SK-N-SH (cell line): ENCODE data around the gene CNTNAP5. TPM values are rescaled to one million over a fixed set of nuclear protein-coding genes. Genes with fewer than 3 reads are reported as not detected.

Experiments used
- CTCF ChIA-PET: fragments of 300-600, 350-600 bp; formaldehyde crosslinking; extraction: SDS; loops from one replicate; lab custom pipeline; 2021; lab: Yijun Ruan, JAX
- POLR2A ChIA-PET: fragments of 350-600 bp; sonication (Branson Sonifier 250); formaldehyde crosslinking; extraction: SDS; loops from one replicate; lab custom pipeline; 2020; ENCODE audit warnings: antibody characterized with exemption, inconsistent platforms; lab: Yijun Ruan, JAX
- DNase-seq: peaks from one replicate; pipeline ENCODE4 v3.0.0; 2012
- H2AFZ ChIP-seq: fragments of 200-600 bp; sonication (generic); 2 replicates; pipeline ENCODE4 v1.8.1; 2016; ENCODE audit warnings: antibody characterized with exemption, mild to moderate bottlenecking, low read depth
- H3F3A ChIP-seq: fragments of 200-600 bp; sonication (generic); replicated peaks from 2 replicates; pipeline ENCODE3; 2016; ENCODE audit warnings: antibody characterized with exemption, mild to moderate bottlenecking; ENCODE audit not compliant: insufficient read depth
- H3K27ac ChIP-seq, 2 experiments: fragments of 200-500 bp in 1 of 2; fragments of 200-600 bp in 1 of 2; sonication (Bioruptor generic) in 1 of 2; sonication (generic), shearing (Covaris generic) in 1 of 2; 2 replicates each; pipeline versions ENCODE4 v1.5.1 to v1.6.1; 2014 to 2016; ENCODE audit warnings: low read depth in 2 of 2, inconsistent platforms in 1 of 2, low read length in 1 of 2, mild to moderate bottlenecking in 1 of 2, mixed read lengths in 1 of 2
- H3K27me3 ChIP-seq: fragments of 200-600 bp; sonication (generic), shearing (Covaris generic); 2 replicates; pipeline ENCODE4 v1.6.1; 2016; ENCODE audit warnings: mixed run types; ENCODE audit not compliant: insufficient read depth
- H3K36me3 ChIP-seq, 2 experiments: fragments of 200-500 bp in 1 of 2; fragments of 200-600 bp in 1 of 2; sonication (Bioruptor generic) in 1 of 2; sonication (generic) in 1 of 2; replicated peaks in 1 of 2; 2 replicates each; pipeline versions ENCODE3 to v1.5.1; 2014 to 2016; ENCODE audit warnings: low read length in 1 of 2, mild to moderate bottlenecking in 1 of 2; ENCODE audit not compliant: insufficient read depth in 2 of 2, control insufficient read depth in 1 of 2
- H3K4me1 ChIP-seq, 2 experiments: fragments of 200-500 bp in 1 of 2; fragments of 200-600 bp in 1 of 2; sonication (Bioruptor generic) in 1 of 2; sonication (generic), shearing (Covaris generic) in 1 of 2; 2 replicates each; pipeline versions ENCODE4 v1.5.1 to v1.6.1; 2014 to 2016; ENCODE audit warnings: low read depth in 1 of 2, low read length in 1 of 2, mixed run types in 1 of 2; ENCODE audit not compliant: insufficient read depth in 2 of 2, control insufficient read depth in 1 of 2
- H3K4me2 ChIP-seq: fragments of 200-600 bp; sonication (generic), shearing (Covaris generic); 2 replicates; pipeline ENCODE4 v1.6.1; 2017; ENCODE audit warnings: mixed run types
- H3K4me3 ChIP-seq, 2 experiments: fragments of 200-500 bp in 1 of 2; fragments of 200-600 bp in 1 of 2; sonication (Bioruptor generic) in 1 of 2; sonication (generic), shearing (Covaris generic) in 1 of 2; 2 replicates each; pipeline versions ENCODE4 v1.5.1 to v1.8.1; 2014 to 2016; ENCODE audit warnings: low read depth in 2 of 2, inconsistent platforms in 1 of 2, low read length in 1 of 2, mild to moderate bottlenecking in 1 of 2, mixed read lengths in 1 of 2, moderate library complexity in 1 of 2
- H3K79me2 ChIP-seq: fragments of 200-600 bp; sonication (generic); 2 replicates; pipeline ENCODE4 v1.8.1; 2017; ENCODE audit warnings: mild to moderate bottlenecking; ENCODE audit not compliant: insufficient read depth
- H3K9ac ChIP-seq: fragments of 200-600 bp; sonication (generic); 2 replicates; pipeline ENCODE4 v1.6.1; 2017; ENCODE audit warnings: mixed run types
- H3K9me2 ChIP-seq: fragments of 200-600 bp; sonication (generic); 2 replicates; pipeline ENCODE4 v1.6.1; 2017; ENCODE audit warnings: mixed run types
- H3K9me3 ChIP-seq: fragments of 200-600 bp; sonication (generic); 2 replicates; pipeline ENCODE4 v1.6.1; 2017; ENCODE audit warnings: mixed run types, mild to moderate bottlenecking, moderate library complexity
- H4K20me1 ChIP-seq: fragments of 200-600 bp; sonication (generic); 2 replicates; pipeline ENCODE4 v1.6.1; 2017; ENCODE audit warnings: mild to moderate bottlenecking, mixed run types; ENCODE audit not compliant: insufficient read depth
- CTCF ChIP-seq: fragments of 200-600 bp; sonication (generic); IDR thresholded peaks from 2 replicates; pipeline ENCODE4 v1.6.1; 2017; ENCODE audit warnings: antibody characterized with exemption, mild to moderate bottlenecking, moderate library complexity
- EZH2phosphoT487 ChIP-seq: fragments of 200-600 bp; sonication (generic); IDR thresholded peaks from 2 replicates; pipeline ENCODE4 v1.6.1; 2017; ENCODE audit warnings: low read depth, mixed run types, mild to moderate bottlenecking, antibody characterized with exemption, moderate library complexity, borderline replicate concordance
- FOXJ3 ChIP-seq: sonication (generic); formaldehyde crosslinking; IDR thresholded peaks from 2 replicates; pipeline ENCODE4 v1.5.1; 2020; ENCODE audit warnings: mild to moderate bottlenecking, missing genetic modification reagents
- GATA2 ChIP-seq: sonication (generic); formaldehyde crosslinking; IDR thresholded peaks from 2 replicates; pipeline ENCODE4 v1.5.0; 2020; ENCODE audit warnings: mild to moderate bottlenecking, missing genetic modification reagents
- MAX ChIP-seq: IDR thresholded peaks from 2 replicates; pipeline ENCODE4 v1.4.0; 2012; ENCODE audit warnings: low read depth
- POLR2AphosphoS5 ChIP-seq: IDR thresholded peaks from 2 replicates; pipeline ENCODE4 v1.6.1; 2012; ENCODE audit warnings: low read depth, low read length
- RAD21 ChIP-seq: IDR thresholded peaks from 2 replicates; pipeline ENCODE4 v1.6.1; 2012; ENCODE audit warnings: mild to moderate bottlenecking, low read length
- RCOR1 ChIP-seq: fragments of 150-350 bp; IDR thresholded peaks from 2 replicates; pipeline ENCODE4 v1.6.1; 2017; ENCODE audit warnings: antibody characterized with exemption, low read length
- REST ChIP-seq: IDR thresholded peaks from 2 replicates; pipeline ENCODE4 v1.6.1; 2012; ENCODE audit warnings: mild to moderate bottlenecking, low read depth, low read length, moderate library complexity
- RFX5 ChIP-seq: IDR thresholded peaks from 2 replicates; pipeline ENCODE4 v1.6.1; 2012; ENCODE audit warnings: mild to moderate bottlenecking, improper control_type of control experiment, low read length
- RXRA ChIP-seq: IDR thresholded peaks from 2 replicates; pipeline ENCODE4 v1.4.0; 2012; ENCODE audit warnings: low read depth, mild to moderate bottlenecking, borderline replicate concordance
- TCF12 ChIP-seq: IDR thresholded peaks from 2 replicates; pipeline ENCODE4 v1.4.0; 2012
- TEAD4 ChIP-seq: IDR thresholded peaks from 2 replicates; pipeline ENCODE4 v1.4.0; 2012; ENCODE audit warnings: mild to moderate bottlenecking, borderline replicate concordance; ENCODE audit not compliant: insufficient read depth
- YY1 ChIP-seq: IDR thresholded peaks from 2 replicates; pipeline ENCODE4 v1.4.0; 2012; ENCODE audit warnings: low read depth, mild to moderate bottlenecking
- WGBS: methylation state at CpG from one replicate; pipeline ENCODE4 v1.1.6; 2017; ENCODE audit warnings: low lambda C conversion rate; 5-methylcytosine and 5-hydroxymethylcytosine counted together
- polyA plus RNA-seq, 3 experiments: library from polyadenylated mRNA; depleted of rRNA; stranded (reverse); fragments of >200 nt; gene quantifications; 2 replicates each; pipeline ENCODE4 v1.2.3, GENCODE V29; 2012

Gene CNTNAP5
- polyA plus RNA-seq, 1 of the 3 experiments (the other 2 are of a cell fraction), result 0.08 TPM

- H3K79me2 ChIP-seq, result no peaks in the 10 kb centered on the region
- H4K20me1 ChIP-seq, result no peaks in the 10 kb centered on the region
- H3K36me3 ChIP-seq, result no peaks in the 10 kb centered on the region
- no peak overlapping the region for H3K27ac ChIP-seq
- WGBS, result 64% methylated on average over 5 of the region's 5 CpGs
- no peaks in the 10 kb centered on the region for H3K27me3 ChIP-seq
- no peaks in the 10 kb centered on the region; a peak in 1 of 4 replicates for H3K4me1 ChIP-seq
- no peak overlapping the region for H3K4me3 ChIP-seq
- H3K9me3 ChIP-seq, result no peaks in the 10 kb centered on the region
- no peak overlapping the region for H2AFZ ChIP-seq
- TF ChIP-seq RFX5 (no peak), REST (no peak), GATA2 (CRISPR knock-in tag) (no peak), YY1 (no peak), POLR2AphosphoS5 (no peak), CTCF (no peak), RCOR1 (no peak), EZH2phosphoT487 (no peak), MAX (no peak), TEAD4 (no peak), RXRA (no peak), FOXJ3 (CRISPR knock-in tag) (no peak), RAD21 (no peak), TCF12 (no peak)
- TF ChIP-seq, all 33 proteins: peak for 0
- Histone ChIP-seq H3K9me2 (no peaks in the 10 kb centered on the region), H3K9ac (no peak overlapping the region), H3F3A (no peaks in the 10 kb centered on the region), H3K4me2 (no peak overlapping the region)
- CTCF ChIA-PET, result no interaction called here
- POLR2A ChIA-PET, result no interaction called here
- no peak for DNase-seq
Measured at GRCh38 chr2:124254621-124255020, 229.5 kb downstream of the CNTNAP5 start.
